ENCODE measurements around the gene AP1G1. TPM values are rescaled to one million over a fixed set of nuclear protein-coding genes. Genes with fewer than 3 reads are reported as not detected.
"Not testable (repeated sequence)": the region's sequence is repeated elsewhere in the genome, so short reads cannot be mapped to it uniquely, and the experiment has no call there.

Gene AP1G1
- total RNA-seq, 4 donors from 2014 or later, result 113 to 153 (median 137) TPM

DNA sequence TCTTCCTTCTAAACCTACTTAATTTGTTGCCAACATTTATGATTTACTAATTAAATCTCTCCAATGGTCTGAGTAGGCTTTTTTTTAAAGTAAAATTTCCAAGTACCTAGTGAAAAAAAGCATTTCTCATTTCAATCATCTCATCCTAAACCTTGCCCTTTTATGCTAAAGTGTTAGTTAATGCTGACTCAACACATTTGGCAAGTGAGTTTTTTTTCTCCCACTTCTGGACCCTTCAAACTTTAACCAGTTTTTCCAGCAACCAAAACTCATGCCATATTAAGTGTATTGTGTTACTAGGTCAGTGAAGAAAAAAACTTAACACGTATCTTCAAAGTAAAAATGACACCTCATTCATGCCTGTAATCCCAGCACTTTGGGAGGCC is 5.3 kb downstream of the AP1G1 start:
- no peak overlapping the region for H3K27ac ChIP-seq
- H3K4me1 ChIP-seq, result peaks cover 0 to 34% (median 6%) of the 10 kb centered on the region in 4 donors
- H3K9me3 ChIP-seq, result no peaks in the 10 kb centered on the region
- no peak for DNase-seq
- no peaks in the 10 kb centered on the region for H3K27me3 ChIP-seq
- no peak overlapping the region for H3K4me3 ChIP-seq
- H3K36me3 ChIP-seq, result peaks cover 0 to 41% (median 0%) of the 10 kb centered on the region in 3 donors
- TF ChIP-seq CTCF (IDR thresholded peaks at IDR 0.05) (no peak), POLR2A (IDR thresholded peaks at IDR 0.05) (no peak)

DNA sequence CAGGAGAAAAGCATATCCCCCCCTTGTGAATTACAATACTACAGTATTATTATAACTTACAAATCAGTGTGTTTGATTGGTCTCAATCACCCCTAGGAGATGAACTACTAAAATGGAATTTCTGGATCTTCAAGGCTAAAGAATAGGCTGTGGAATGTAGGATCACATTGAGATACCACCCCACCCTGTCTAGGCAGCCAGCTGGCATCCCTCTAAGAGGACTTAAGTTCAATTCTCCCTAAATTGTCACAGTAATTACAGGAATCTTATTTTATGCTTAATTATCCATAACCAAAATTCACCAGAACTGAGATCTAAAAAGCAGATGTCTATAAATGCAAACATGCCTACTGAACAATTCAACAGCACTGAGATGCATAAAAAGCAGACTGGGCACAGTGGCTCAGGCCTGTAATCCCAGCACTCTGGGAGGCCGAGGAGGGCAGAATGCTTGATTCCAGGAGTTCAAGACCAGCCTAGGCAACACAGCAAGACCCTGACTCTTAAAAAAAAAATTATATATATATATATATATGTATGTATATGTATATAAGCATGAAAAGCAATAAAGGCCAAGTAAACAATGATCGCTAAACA is 12.0 kb downstream of the AP1G1 start:
- peak overlapping the region in 1 of 4 donors; percentile 30 for H3K27ac ChIP-seq
- H3K36me3 ChIP-seq, result peaks cover 0 to 29% (median 0%) of the 10 kb centered on the region in 3 donors
- H3K27me3 ChIP-seq, result no peaks in the 10 kb centered on the region
- TF ChIP-seq POLR2A (IDR thresholded peaks at IDR 0.05) (no peak), CTCF (IDR thresholded peaks at IDR 0.05) (no peak)
- H3K9me3 ChIP-seq, result no peaks in the 10 kb centered on the region
- peaks cover 0 to 8% (median 2%) of the 10 kb centered on the region in 4 donors for H3K4me1 ChIP-seq
- H3K4me3 ChIP-seq, result no peak overlapping the region
- DNase-seq, result no peak

GRCh38 chr16:71794943-71795342 is 13.7 kb downstream of the AP1G1 start:
- H3K4me1 ChIP-seq, result peaks cover 0 to 8% (median 2%) of the 10 kb centered on the region in 4 donors
- TF ChIP-seq CTCF (IDR thresholded peaks at IDR 0.05) (no peak), POLR2A (IDR thresholded peaks at IDR 0.05) (no peak)
- peaks cover 0 to 13% (median 0%) of the 10 kb centered on the region in 3 donors for H3K36me3 ChIP-seq
- H3K27ac ChIP-seq, result no peak overlapping the region
- no peak for DNase-seq
- H3K4me3 ChIP-seq, result no peak overlapping the region
- H3K27me3 ChIP-seq, result no peaks in the 10 kb centered on the region
- H3K9me3 ChIP-seq, result no peaks in the 10 kb centered on the region

- no peaks in the 10 kb centered on the region for H3K9me3 ChIP-seq
- no peak overlapping the region for H3K27ac ChIP-seq
- DNase-seq, result no peak
- H3K4me3 ChIP-seq, result no peak overlapping the region
- peaks cover 0 to 12% (median 0%) of the 10 kb centered on the region in 3 donors for H3K36me3 ChIP-seq
- TF ChIP-seq POLR2A (IDR thresholded peaks at IDR 0.05) (no peak), CTCF (IDR thresholded peaks at IDR 0.05) (no peak)
- H3K4me1 ChIP-seq, result peaks cover 0 to 8% (median 2%) of the 10 kb centered on the region in 4 donors
- no peaks in the 10 kb centered on the region for H3K27me3 ChIP-seq
Measured at GRCh38 chr16:71794018-71794417, 14.6 kb downstream of the AP1G1 start.

DNA sequence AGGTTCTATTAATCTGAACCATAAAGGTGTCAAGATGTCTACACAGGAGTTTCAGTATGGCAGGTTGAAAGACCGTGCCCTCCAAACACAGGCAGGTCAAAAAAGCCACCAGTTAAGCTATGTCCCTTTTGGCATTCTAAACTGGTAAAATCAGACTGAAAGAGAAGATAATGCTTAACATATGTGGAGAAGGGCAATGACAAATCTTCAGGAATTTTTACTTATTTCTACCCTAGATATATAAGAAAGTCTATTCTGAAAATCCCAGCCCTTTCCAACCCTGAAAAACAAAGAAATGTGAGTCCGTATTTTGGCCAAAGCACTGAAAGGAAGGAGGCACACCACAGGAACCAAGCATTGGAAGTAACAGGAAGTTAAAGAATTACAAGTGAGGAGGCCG is 16.5 kb downstream of the AP1G1 start:
- no peak for TF ChIP-seq CTCF (IDR thresholded peaks at IDR 0.05)
- no peak for TF ChIP-seq POLR2A (IDR thresholded peaks at IDR 0.05)
- H3K27me3 ChIP-seq, result no peaks in the 10 kb centered on the region
- H3K27ac ChIP-seq, result no peak overlapping the region
- H3K4me1 ChIP-seq, result peaks cover 0 to 8% (median 2%) of the 10 kb centered on the region in 4 donors
- no peak for DNase-seq
- H3K36me3 ChIP-seq, result peaks cover 0 to 24% (median 0%) of the 10 kb centered on the region in 3 donors
- H3K9me3 ChIP-seq, result no peaks in the 10 kb centered on the region
- H3K4me3 ChIP-seq, result no peak overlapping the region

DNA sequence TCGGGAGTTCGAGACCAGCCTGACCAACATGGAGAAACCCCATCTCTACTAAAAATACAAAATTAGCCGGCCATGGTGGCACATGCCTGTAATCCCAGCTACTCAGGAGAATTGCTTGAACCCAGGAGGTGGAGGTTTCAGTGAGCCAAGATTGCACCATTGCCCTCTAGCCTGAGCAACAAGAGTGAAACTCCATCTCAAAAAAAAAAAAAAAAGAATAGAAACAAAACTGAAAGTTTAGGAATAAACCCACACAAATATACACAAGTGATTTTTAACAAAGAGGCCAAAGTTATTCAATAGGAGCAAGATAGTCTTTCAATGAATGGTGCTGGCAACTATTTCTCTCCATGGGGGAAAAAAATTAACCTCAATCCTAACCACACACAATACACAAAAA is 18.3 kb downstream of the AP1G1 start:
- peaks cover 0 to 35% (median 0%) of the 10 kb centered on the region in 3 donors for H3K36me3 ChIP-seq
- H3K4me3 ChIP-seq, DNase-seq, H3K27me3 ChIP-seq, H3K27ac ChIP-seq, H3K4me1 ChIP-seq, H3K9me3 ChIP-seq: not testable (repeated sequence)
